ENCODE data around the gene FHOD3.
"Not testable (repeated sequence)": the region's sequence is repeated elsewhere in the genome, so short reads cannot be mapped to it uniquely, and the experiment has no call there.

Gene FHOD3

DNA sequence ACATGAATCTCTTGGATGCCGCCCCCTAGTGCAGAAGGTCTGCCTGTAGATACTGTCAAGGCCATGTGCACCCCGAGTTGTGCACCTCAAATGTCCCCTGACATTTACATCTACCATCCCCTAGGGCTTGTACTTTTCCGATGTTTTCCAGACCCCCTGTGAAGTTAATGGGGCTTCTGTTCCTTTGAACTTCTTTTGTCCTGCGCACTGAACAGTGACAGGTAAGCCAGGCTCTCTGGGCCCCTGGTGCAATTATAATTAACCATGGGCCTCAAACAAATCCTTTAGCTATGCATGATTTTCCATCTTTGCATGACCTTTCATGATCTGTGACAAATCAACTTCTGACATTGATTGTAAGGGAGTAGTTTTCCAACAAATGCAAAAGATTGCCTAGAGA lies 158.4 kb downstream of the FHOD3 start:
- no peak for DNase-seq

DNA sequence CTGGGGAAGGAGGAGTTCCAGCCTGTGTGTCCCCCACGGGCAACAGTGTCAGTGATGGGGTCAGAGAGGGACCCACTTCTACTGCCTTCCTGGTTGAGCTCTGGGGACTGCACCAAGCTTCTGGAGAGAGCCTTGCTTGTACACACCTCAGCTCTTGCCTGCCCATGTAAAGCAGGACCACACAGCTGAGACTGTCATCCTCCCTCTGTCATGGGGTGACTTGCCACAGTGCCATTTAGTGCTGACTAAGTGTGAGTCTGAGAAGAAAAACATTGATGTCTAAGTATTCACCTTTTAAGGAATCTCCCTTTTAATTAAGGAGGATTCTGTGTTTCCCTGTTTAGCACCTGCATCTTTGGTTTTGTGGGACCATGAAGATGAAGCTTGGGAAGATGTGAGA lies 159.1 kb downstream of the FHOD3 start:
- DNase-seq = no peak

DNA sequence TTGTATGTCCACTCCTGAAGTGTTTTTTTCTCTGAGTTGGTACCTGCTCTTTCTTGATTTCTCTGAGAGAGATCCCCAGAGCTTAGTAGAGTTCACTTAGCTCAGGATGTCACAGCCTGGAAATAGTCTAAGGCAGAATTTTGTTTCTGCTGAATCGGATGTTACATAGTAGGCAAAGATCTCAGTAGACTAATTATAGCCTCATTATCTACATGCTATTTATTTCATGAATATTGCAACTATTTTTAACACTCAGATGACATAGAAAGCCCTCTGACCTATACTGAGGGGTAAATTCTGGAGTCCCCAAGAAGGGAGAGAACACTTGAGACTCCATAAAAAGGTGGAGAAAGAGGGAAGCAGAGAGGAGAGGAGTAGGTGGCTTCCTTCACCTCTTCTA lies 160.2 kb downstream of the FHOD3 start:
- DNase-seq = no peak

DNA sequence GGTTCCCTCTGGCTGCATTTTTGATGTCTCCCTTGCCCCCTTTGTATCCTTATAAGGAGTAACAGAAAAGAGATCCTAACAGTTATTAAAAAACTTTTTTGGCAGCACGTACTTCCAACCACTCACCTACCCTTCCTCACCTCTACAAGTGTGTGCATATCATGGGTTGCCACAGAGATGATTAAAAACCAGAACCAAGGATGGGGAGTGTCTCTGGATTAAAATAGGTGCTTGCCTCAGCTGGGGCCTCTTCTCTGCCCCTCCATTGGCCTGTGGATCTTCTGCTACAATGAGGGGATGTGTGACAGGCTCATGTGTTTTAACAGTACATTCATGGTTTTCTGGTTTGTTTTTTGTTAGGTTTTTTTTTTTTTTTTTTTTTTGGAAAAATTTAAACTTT lies 160.8 kb downstream of the FHOD3 start:
- no peak for DNase-seq

DNA sequence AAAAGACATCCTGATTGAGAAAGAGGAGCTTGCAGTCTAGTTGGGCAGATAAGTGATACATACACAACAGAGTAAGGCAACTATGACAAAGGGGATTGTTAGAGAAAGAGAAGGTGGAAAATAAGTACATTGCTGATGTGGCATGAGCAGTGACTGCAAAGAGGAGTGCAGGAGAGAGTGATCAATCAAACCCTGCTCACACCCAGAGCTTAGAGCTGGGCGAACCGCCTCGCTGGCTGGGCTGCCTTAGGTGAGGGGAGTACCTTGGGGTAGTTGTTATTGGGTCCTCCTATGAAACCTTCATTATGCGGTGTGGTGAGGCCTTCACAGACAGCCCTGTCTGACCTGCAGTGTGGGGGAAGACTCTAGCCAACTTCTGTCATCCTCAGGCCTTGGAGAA lies 161.7 kb downstream of the FHOD3 start:
- no peak for DNase-seq

GRCh38 chr18:36459786-36460185 lies 162.3 kb downstream of the FHOD3 start:
- DNase-seq = no peak

GRCh38 chr18:36460324-36460850 lies 162.9 kb downstream of the FHOD3 start:
- DNase-seq = no peak

GRCh38 chr18:36460854-36461253 lies 163.3 kb downstream of the FHOD3 start:
- no peak for DNase-seq

DNA sequence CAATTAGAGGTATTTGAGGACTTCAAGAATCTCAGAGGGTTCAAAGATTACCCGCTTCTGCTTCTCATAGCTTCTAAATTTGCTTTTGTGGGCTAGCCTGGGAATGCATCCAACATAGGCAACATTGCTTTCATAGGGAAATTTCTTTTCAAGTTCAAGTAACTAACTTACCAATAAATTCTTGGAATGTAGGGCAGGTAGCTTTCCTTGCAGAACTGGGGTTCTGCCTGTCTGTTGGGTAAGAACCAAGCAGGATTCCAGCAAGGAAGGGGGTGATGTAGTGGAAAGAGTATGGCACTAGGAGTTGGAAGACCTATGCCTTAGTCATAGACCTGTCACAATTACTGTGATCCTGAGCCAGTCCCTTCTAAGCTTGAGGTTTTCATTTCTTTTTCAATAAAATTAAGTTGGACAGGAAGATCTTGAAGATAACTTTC lies 164.1 kb downstream of the FHOD3 start:
- DNase-seq = no peak

GRCh38 chr18:36463516-36463915 lies 166.0 kb downstream of the FHOD3 start:
- DNase-seq = not testable (repeated sequence)

DNA sequence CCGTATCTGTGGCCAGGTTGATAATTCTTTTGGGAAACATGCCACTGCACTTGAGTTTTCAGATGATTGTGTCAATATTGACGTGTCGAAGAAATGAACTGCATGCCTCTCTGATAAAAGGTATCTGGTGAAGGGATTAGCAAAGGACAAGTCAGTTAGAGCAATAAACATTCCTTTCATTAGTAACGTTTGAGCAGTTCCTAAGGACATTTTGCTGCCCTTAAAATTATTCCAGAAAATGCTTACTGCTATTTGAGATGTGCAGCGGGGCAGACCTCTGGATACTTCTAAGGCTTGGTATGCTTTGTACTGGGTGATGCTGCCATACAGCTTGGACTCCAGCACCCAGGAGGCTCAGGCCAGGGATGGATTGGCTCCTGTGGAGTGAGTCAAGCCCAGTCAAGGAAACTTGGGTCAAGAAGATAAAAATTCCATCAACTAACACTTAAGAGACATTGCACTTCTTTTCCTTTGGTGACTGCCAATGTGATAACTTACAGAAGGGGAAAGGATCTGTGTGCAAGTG lies 166.7 kb downstream of the FHOD3 start:
- no peak for DNase-seq

GRCh38 chr18:36465276-36465675 lies 167.8 kb downstream of the FHOD3 start:
- DNase-seq = no peak

DNA sequence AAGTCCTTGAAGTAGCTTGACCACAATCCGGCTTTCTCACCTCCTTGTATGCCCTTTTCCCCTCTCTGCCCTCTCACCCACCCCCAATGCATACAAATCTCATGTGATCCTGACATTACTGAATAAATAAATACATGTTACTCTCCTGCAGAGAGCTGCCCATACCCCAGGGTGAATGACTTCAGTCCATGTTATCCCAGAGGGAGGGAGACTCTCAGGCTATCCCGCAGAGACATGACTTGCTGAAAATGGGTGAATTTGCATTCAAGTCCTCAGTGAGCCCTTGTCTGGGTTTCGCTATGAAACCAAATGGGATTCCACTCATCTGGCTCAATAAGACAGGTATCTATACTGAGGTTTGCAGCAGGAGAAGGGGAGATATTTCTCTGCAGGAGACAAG lies 168.5 kb downstream of the FHOD3 start:
- DNase-seq = no peak

GRCh38 chr18:36467614-36468013 lies 170.1 kb downstream of the FHOD3 start:
- no peak for DNase-seq

DNA sequence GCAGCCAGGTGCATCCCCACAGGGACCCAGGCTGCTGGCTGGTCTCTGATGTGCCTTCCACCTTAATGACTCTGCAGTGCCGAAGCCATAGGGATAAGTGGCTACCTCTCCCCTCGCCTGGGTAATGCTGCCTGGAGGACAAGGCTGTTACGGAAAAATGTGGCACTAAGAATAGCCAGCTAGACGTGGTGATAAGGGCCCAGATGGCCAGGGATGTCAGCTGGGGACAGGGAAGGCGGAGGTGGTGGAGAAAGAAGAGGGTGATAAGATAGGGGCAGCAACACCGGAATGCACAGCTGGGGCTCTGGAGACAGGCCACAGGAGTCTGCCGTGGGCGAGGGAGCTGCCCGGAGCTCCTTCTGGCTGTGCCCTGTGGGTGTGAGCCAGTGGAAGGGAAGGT lies 170.6 kb downstream of the FHOD3 start:
- DNase-seq = no peak

- DNase-seq = no peak
Measured at GRCh38 chr18:36469461-36469860, 171.9 kb downstream of the FHOD3 start.

- DNase-seq = no peak
Measured at GRCh38 chr18:36470896-36471295, 173.4 kb downstream of the FHOD3 start.

DNA sequence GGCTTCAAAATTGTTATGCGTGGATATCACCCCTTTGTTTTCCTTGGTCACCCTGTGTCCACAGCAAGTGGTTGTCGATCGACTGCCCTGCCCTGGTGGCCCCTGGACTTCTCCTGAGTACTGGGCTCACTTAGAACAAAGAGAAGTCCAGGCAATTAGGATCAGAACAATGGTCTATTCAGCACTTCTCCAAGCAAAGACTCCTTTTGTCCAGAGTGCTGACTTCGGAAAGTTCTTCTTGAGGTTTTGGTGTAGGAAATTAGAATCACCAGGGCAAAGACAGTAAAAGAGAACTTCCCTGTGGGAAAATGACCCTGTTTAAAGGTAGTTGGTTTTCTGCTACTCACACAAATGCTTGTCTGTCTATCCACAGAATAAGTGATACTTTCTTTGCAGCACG lies 173.9 kb downstream of the FHOD3 start:
- DNase-seq = no peak

GRCh38 chr18:36476433-36476832 lies 178.9 kb downstream of the FHOD3 start:
- DNase-seq = no peak

- DNase-seq = no peak
Measured at GRCh38 chr18:36477776-36478175, 180.3 kb downstream of the FHOD3 start.

DNA sequence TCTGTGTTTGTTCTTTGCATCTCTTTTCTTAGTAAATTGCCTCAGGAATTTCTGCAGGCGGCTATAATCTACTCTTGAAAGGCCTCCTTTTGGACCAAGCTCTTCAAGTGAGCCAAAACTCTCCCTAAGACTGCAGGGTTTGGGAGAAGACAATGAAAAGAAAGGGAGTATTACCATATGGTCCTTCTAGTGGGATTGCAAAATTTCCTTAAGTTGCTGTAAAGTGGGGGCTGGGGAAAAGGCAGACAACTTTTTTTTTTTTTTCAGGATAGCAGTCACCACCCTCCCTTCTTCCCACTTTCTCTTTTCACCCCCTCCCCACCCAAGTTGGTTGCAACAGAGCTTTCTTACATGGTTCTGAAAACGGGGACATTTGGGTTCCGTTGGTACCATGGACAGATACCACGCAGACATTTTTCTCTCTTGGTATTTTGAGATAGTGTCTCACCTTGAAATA lies 183.7 kb downstream of the FHOD3 start:
- DNase-seq = no peak

GRCh38 chr18:36481935-36482334 lies 184.4 kb downstream of the FHOD3 start:
- DNase-seq = no peak

DNA sequence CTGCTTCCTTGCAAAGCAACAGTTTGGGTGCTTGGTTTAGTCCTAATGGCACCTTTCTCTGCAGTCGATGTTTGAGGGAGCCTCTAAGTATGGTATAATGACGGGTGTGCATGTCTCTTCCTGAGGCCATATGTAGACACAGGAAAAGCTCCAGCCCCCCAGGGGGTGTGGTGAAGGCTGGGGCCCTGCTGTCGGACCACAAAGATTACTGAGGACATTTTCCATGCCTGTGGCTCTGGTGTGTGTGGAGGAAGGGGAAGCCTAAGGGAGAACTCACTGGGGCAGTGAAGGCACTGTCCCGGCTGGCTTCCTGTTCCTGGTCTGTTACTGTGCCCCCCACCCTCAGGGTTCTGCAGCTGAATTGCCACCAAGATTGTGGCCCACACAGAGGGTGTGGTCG lies 187.1 kb downstream of the FHOD3 start:
- DNase-seq = no peak

GRCh38 chr18:36485772-36486171 lies 188.3 kb downstream of the FHOD3 start:
- DNase-seq = no peak

DNA sequence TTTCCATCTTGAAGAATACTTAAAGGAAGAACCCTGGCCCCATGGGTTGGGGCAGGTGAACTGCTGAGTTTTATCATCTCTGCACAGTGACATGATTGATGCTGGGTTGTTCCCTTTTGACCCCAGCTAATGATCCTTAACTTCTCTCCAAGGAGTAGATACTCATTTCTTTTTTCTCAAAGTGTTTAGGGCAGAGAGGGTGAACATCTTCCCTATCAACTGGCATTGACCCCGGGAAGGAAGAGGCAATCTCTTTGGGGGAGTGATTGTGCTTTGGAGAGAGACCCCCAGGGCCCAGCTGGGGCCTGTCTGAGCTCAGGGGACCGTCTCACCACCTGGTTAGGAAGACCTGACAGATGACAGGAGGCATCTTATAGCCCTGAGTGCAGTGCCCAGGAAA lies 190.6 kb downstream of the FHOD3 start:
- DNase-seq = no peak

DNA sequence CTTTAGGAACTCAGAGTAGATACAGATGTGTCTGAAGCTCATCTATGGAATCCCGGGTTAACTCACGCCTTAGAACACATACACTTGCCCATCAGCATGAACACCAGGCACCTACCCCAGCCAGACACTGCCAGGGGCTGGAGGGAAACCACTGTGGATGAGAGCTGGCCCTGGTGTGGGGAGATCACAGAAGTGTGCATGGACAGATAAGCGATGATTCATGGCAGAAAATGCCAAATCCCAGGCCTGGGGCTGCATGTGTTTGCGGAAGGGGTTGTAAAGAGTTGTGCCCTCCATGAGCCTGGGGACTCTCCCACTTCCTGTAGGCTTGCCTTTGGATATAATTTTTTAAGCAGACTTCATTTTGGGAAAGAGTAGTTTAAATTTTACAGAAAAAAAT lies 193.4 kb downstream of the FHOD3 start:
- DNase-seq = peak; percentile 50

Measured in hematopoietic multipotent progenitor cell treated with erythropoietin and hydrocortisone succinate and interleukin-3 and kit ligand, for 4 days (in vitro differentiated cells).